Stimulated activated CD8-positive, alpha-beta memory T cell treated with anti-CD3 and anti-CD28 coated beads, Interleukin-12 subunit alpha, Interleukin-12 subunit beta, amount 100 ng/mL, for 24 hours (primary cell): ENCODE measurements around the gene SECISBP2.

Experiments used
- DNase-seq: peaks from one replicate; pipeline ENCODE4 v3.0.0-alpha.2; 2020; ENCODE audit errors: extremely low read depth

The SECISBP2 gene

GRCh38 chr9:89383030-89383720 lies 64.9 kb downstream of the SECISBP2 start:
- DNase-seq: no peak

GRCh38 chr9:89383721-89384300 lies 65.5 kb downstream of the SECISBP2 start:
- DNase-seq: no peak

GRCh38 chr9:89384783-89385182 lies 66.5 kb downstream of the SECISBP2 start:
- no peak for DNase-seq

- no peak for DNase-seq
Measured at GRCh38 chr9:89386206-89386605, 67.9 kb downstream of the SECISBP2 start.

GRCh38 chr9:89386797-89387196 lies 68.5 kb downstream of the SECISBP2 start:
- no peak for DNase-seq

GRCh38 chr9:89387197-89387849 lies 69.0 kb downstream of the SECISBP2 start:
- no peak for DNase-seq

- DNase-seq: no peak
Measured at GRCh38 chr9:89388084-89388867, 70.0 kb downstream of the SECISBP2 start.

- no peak for DNase-seq
Measured at GRCh38 chr9:89388868-89389177, 70.5 kb downstream of the SECISBP2 start.

- no peak for DNase-seq
Measured at GRCh38 chr9:89390068-89390555, 71.8 kb downstream of the SECISBP2 start.

- no peak for DNase-seq
Measured at GRCh38 chr9:89390578-89391116, 72.3 kb downstream of the SECISBP2 start.

GRCh38 chr9:89391585-89391984 lies 73.3 kb downstream of the SECISBP2 start:
- no peak for DNase-seq

- no peak for DNase-seq
Measured at GRCh38 chr9:89394412-89394811, 76.1 kb downstream of the SECISBP2 start.

- no peak for DNase-seq
Measured at GRCh38 chr9:89395931-89396710, 77.8 kb downstream of the SECISBP2 start.

- DNase-seq: no peak
Measured at GRCh38 chr9:89397471-89397870, 79.2 kb downstream of the SECISBP2 start.

GRCh38 chr9:89398621-89399020 lies 80.3 kb downstream of the SECISBP2 start:
- no peak for DNase-seq

- no peak for DNase-seq
Measured at GRCh38 chr9:89400403-89401116, 82.3 kb downstream of the SECISBP2 start.

GRCh38 chr9:89402695-89403427 lies 84.6 kb downstream of the SECISBP2 start:
- DNase-seq: no peak

GRCh38 chr9:89404074-89404473 lies 85.8 kb downstream of the SECISBP2 start:
- no peak for DNase-seq

GRCh38 chr9:89405826-89406225 lies 87.5 kb downstream of the SECISBP2 start:
- no peak for DNase-seq

GRCh38 chr9:89407070-89407469 lies 88.8 kb downstream of the SECISBP2 start:
- no peak for DNase-seq
